Caco-2 (cell line): Measurements from ENCODE around the gene PPA2. TPM values are rescaled to one million over a fixed set of nuclear protein-coding genes. Genes with fewer than 3 reads are reported as not detected.
A peak's percentile ranks its signal among the peaks of the same experiment; 100 is the strongest.

Experiments
- Bru-seq: library from RNA; stranded (reverse); fragments of 400-500 nt; gene quantifications from one replicate; lab custom pipeline; 2021; lab: Mats Ljungman, UMichigan
- BruChase-seq, 2 experiments: library from RNA; stranded (reverse); fragments of 400-500 nt; gene quantifications; one replicate each; lab custom pipeline; 2021; lab: Mats Ljungman, UMichigan
- BruUV-seq: library from RNA; stranded (reverse); fragments of 400-500 nt; replicated peaks from 2 replicates; lab custom pipeline; 2021; lab: Mats Ljungman, UMichigan
- CTCF ChIA-PET: fragments of 300-600 bp; sonication (Branson Sonifier 250); formaldehyde crosslinking; loops from one replicate; lab custom pipeline; 2022; ENCODE audit warnings: antibody characterized with exemption; lab: Charles Lee
- POLR2A ChIA-PET: fragments of 300-600 bp; sonication (Branson Sonifier 250); formaldehyde crosslinking; loops from one replicate; lab custom pipeline; 2022; ENCODE audit warnings: antibody characterized with exemption; lab: Charles Lee
- DNase-seq, 2 experiments: peaks; one replicate each; pipeline versions ENCODE4 v3.0.0 to v3.0.0-alpha.2; 2020 to 2022
- H3K27me3 ChIP-seq: replicated peaks from 2 replicates; pipeline ENCODE4 v1.6.0; 2011; ENCODE audit warnings: low read length; ENCODE audit not compliant: control insufficient read depth, insufficient read depth
- H3K36me3 ChIP-seq: 2 replicates; pipeline ENCODE4 v1.5.1; 2011; ENCODE audit warnings: low read length; ENCODE audit not compliant: control insufficient read depth, insufficient read depth
- H3K4me1 ChIP-seq: fragments of 250-450 bp; sonication (Bioruptor Pico); 2 replicates; pipeline ENCODE4 v1.5.1; 2020; ENCODE audit warnings: mild to moderate bottlenecking
- H3K4me3 ChIP-seq: 2 replicates; pipeline ENCODE4 v1.5.1; 2011; ENCODE audit warnings: low read depth, mild to moderate bottlenecking, control low read depth, low read length
- H3K9me3 ChIP-seq: fragments of 250-450 bp; sonication (Bioruptor Pico); 2 replicates; pipeline ENCODE4 v1.5.1; 2020; ENCODE audit warnings: mild to moderate bottlenecking, moderate library complexity
- H3K27ac Mint-ChIP-seq: one replicate; pipeline ENCODE4 v1.8.0; 2022; ENCODE audit warnings: mixed read lengths; ENCODE audit not compliant: unreplicated experiment
- H3K27me3 Mint-ChIP-seq: one replicate; pipeline ENCODE4 v1.8.0; 2022; ENCODE audit warnings: mixed read lengths; ENCODE audit not compliant: insufficient read depth, unreplicated experiment
- H3K36me3 Mint-ChIP-seq: one replicate; pipeline ENCODE4 v1.8.0; 2022; ENCODE audit warnings: mild to moderate bottlenecking, mixed read lengths; ENCODE audit not compliant: insufficient read depth, unreplicated experiment
- H3K4me1 Mint-ChIP-seq: one replicate; pipeline ENCODE4 v1.8.0; 2022; ENCODE audit warnings: low read depth, mixed read lengths; ENCODE audit not compliant: unreplicated experiment
- H3K4me3 Mint-ChIP-seq: one replicate; pipeline ENCODE4 v1.8.0; 2022; ENCODE audit warnings: mild to moderate bottlenecking, moderate library complexity, mixed read lengths; ENCODE audit not compliant: unreplicated experiment
- H3K9me3 Mint-ChIP-seq: one replicate; pipeline ENCODE4 v1.8.0; 2022; ENCODE audit warnings: mixed read lengths; ENCODE audit not compliant: unreplicated experiment
- intact Hi-C: fragments of 100-400 bp; cut with micrococcal nuclease; formaldehyde crosslinking; loops from one replicate; pipeline ENCODE4 v1.10.0; 2022; ENCODE audit not compliant: unreplicated experiment
- long read RNA-seq: library from polyadenylated mRNA; stranded (forward); transcript quantifications from one replicate; pipeline ENCODE4 v2.0.0, GENCODE V29; 2022
- total RNA-seq: library from RNA; stranded (reverse); gene quantifications from 2 replicates; pipeline ENCODE4 v1.2.3, GENCODE V29; 2022
- TF ChIP-seq, protein P1 (sequence below), 2 experiments: fragments of 200-600 bp in 1 of 2; IDR thresholded peaks; 1 replicate in 1 of 2; 2 replicates in 1 of 2; pipeline versions ENCODE4 v1.5.1 to v1.8.0; 2011 to 2022; ENCODE audit warnings: antibody characterized with exemption in 1 of 2, control low read depth in 1 of 2, inconsistent platforms in 1 of 2, low read depth in 1 of 2, low read length in 1 of 2, mild to moderate bottlenecking in 1 of 2, moderate library complexity in 1 of 2; ENCODE audit not compliant: insufficient read depth in 1 of 2, severe bottlenecking in 1 of 2, unreplicated experiment in 1 of 2

Gene PPA2
- total RNA-seq, result 70.1 and 85.4 TPM in 2 replicates
- percentile 84 among the genes with signal in this experiment for Bru-seq, nascent RNA
- BruChase-seq, experiment 1, labeled RNA remaining after a 2-hour chase, result percentile 86 among the genes with signal in this experiment
- percentile 78 among the genes with signal in this experiment for BruChase-seq, experiment 2, labeled RNA remaining after a 6-hour chase
- long read RNA-seq, transcript PPA2-207 (5 exons, 631 nt), result minor isoform, 5 of 125 reads
- long read RNA-seq, transcript PPA2-201 (12 exons, 1,684 nt), result major isoform, 75 of 125 reads
- long read RNA-seq, transcript PPA2-202 (11 exons, 1,414 nt), result minor isoform, 8 of 125 reads
- long read RNA-seq, partial matches to known transcripts, result 0 of 125 reads
- long read RNA-seq, other reads (novel, unspliced or antisense), result 31 of 125 reads

GRCh38 chr4:105473324-105474098 lies at the start of gene PPA2:
TSS of gene PPA2 (minus strand) at chr4:105474062. CDS start at chr4:105474050, 12 bp downstream.
- H3K36me3 ChIP-seq, result no peaks in the 10 kb centered on the region
- peak within 1 kb of the TSS; percentile 97 for H3K27ac Mint-ChIP-seq
- no peaks in the 10 kb centered on the region; the same call in 1 of the 2 replicates for H3K9me3 ChIP-seq
- H3K4me1 ChIP-seq, result peaks cover 9% of the 10 kb centered on the region
- TF ChIP-seq, protein P1, sequence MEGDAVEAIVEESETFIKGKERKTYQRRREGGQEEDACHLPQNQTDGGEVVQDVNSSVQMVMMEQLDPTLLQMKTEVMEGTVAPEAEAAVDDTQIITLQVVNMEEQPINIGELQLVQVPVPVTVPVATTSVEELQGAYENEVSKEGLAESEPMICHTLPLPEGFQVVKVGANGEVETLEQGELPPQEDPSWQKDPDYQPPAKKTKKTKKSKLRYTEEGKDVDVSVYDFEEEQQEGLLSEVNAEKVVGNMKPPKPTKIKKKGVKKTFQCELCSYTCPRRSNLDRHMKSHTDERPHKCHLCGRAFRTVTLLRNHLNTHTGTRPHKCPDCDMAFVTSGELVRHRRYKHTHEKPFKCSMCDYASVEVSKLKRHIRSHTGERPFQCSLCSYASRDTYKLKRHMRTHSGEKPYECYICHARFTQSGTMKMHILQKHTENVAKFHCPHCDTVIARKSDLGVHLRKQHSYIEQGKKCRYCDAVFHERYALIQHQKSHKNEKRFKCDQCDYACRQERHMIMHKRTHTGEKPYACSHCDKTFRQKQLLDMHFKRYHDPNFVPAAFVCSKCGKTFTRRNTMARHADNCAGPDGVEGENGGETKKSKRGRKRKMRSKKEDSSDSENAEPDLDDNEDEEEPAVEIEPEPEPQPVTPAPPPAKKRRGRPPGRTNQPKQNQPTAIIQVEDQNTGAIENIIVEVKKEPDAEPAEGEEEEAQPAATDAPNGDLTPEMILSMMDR (IDR thresholded peaks at IDR 0.05; ENCODE audit: insufficient read depth in 1 of 2, low read depth in 1 of 2, low read length in 1 of 2, severe bottlenecking in 1 of 2, unreplicated experiment in 1 of 2), result no peak
- peak; percentile 77 to 80 for DNase-seq
- no peaks in the 10 kb centered on the region for H3K9me3 Mint-ChIP-seq
- intact Hi-C loops, result loop anchor here (2.0 to 10.0 kb wide), 5 partner anchors 71 to 569 kb away; partner anchors contain the start of gene TET2
- TSS peak; percentile 73 for BruUV-seq
- no peaks in the 10 kb centered on the region for H3K27me3 ChIP-seq
- peaks cover 8% of the 10 kb centered on the region for H3K4me1 Mint-ChIP-seq
- H3K4me3 Mint-ChIP-seq, result peak within 1 kb of the TSS; percentile 95
- H3K36me3 Mint-ChIP-seq, result peaks cover 16% of the 10 kb centered on the region
- peak within 1 kb of the TSS; percentile 79 for H3K4me3 ChIP-seq
- POLR2A ChIA-PET, result interaction anchor here (0.5 to 0.6 kb wide), 3 partner anchors 119 to 562 kb away, joined by 3 to 8 read pairs (median 3); no protein-coding TSS in a partner anchor
- H3K27me3 Mint-ChIP-seq, result peaks cover 3% of the 10 kb centered on the region
- CTCF ChIA-PET, result interaction anchor here (0.5 to 1.8 kb wide), 10 partner anchors 13 to 570 kb away, joined by 3 to 8 read pairs (median 4); partner anchors contain the start of genes GSTCD and INTS12

DNA sequence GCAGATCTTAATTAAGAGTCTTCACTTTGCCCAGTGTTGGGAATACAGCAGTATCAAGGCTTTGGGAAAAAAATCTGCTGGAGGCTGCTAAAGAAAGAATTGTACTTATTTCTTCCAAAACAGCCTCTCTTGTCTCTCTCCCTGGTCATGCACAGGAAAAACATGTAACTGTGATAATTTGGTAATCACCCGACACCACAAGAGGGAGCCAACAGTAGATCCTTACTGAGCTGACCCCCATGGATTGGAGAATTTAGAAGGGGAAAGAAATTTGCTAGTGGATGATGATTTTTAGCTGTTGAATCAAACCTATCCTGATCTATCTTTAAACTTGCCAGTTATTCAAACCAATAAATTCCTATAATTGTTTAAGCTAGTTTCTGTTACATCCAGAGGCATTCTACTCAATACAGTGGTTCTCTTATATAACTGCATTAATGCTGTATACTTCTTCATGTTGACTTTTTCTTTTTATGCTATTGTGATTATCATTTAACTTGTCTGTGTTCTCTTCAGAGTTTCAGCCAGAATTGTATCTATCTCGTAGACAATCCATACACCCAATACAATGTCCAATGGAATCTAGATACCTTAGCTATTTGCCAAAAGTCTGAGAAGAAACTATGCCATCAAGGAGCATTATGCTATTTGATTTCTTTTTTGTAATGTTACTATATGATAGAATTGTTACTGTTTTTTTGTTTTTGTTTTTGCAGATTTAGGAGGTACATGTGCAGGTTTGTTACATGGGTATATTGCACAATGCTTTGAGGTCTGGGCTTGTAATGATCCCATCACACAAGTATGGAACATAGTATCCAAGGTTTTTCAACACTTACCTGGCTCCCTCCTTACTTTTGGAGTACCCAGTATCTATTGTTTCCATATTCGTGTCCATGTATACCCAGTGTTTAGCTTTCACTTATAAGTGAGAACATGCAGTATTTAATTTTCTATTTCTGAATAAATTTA lies 47.2 kb upstream of the PPA2 start:
- no peaks in the 10 kb centered on the region for H3K9me3 ChIP-seq
- Mint-ChIP-seq H3K9me3 (no peaks in the 10 kb centered on the region), H3K4me1 (no peaks in the 10 kb centered on the region), H3K4me3 (no peak overlapping the region), H3K36me3 (no peaks in the 10 kb centered on the region), H3K27me3 (no peaks in the 10 kb centered on the region), H3K27ac (no peak overlapping the region)
- ChIA-PET POLR2A (interaction anchor here (0.6 kb wide), 1 partner anchor 45 kb away, joined by 3 read pairs; no protein-coding TSS in a partner anchor), CTCF (interaction anchor here (0.6 to 1.6 kb wide), 4 partner anchors 12 to 194 kb away, joined by 3 to 19 read pairs (median 4); partner anchors contain the start of gene ARHGEF38)
- no peak overlapping the region for H3K4me3 ChIP-seq
- intact Hi-C loops, result loop anchor here (1.0 to 5.0 kb wide), 3 partner anchors 66 to 194 kb away; no protein-coding TSS in a partner anchor
- no peaks in the 10 kb centered on the region for H3K27me3 ChIP-seq
- TF ChIP-seq, protein P1 (IDR thresholded peaks at IDR 0.05; ENCODE audit: insufficient read depth in 1 of 2, low read depth in 1 of 2, low read length in 1 of 2, severe bottlenecking in 1 of 2, unreplicated experiment in 1 of 2), result peak; percentile 56 to 69
- no TSS peak for BruUV-seq
- H3K36me3 ChIP-seq, result no peaks in the 10 kb centered on the region
- H3K4me1 ChIP-seq, result no peaks in the 10 kb centered on the region
- peak in 1 of 2 experiments; percentile 61 for DNase-seq
